NCI-H146 treated with DMSO at 0.1 percent for 48 hours (cell line): Measurements from ENCODE around the gene TNFRSF8.
"Not testable (repeated sequence)": the region's sequence is repeated elsewhere in the genome, so short reads cannot be mapped to it uniquely, and the experiment has no call there.

Experiments used
- DNase-seq: peaks from one replicate; lab custom pipeline; 2025; ENCODE audit not compliant: unreplicated experiment; lab: John Stamatoyannopoulos, UW

TNFRSF8 gene

GRCh38 chr1:12063141-12064072 is at the start of gene TNFRSF8:
Gene TNFRSF8 (plus strand): TSS chr1:12063303. CDS start chr1:12063599, 296 bp downstream.
- no peak for DNase-seq

GRCh38 chr1:12014141-12014991 is 48.7 kb upstream of the TNFRSF8 start:
- no peak for DNase-seq

- no peak for DNase-seq
These were observed 48.1 kb upstream of the TNFRSF8 start for GRCh38 chr1:12015001-12015491.

GRCh38 chr1:12015499-12015898 is 47.6 kb upstream of the TNFRSF8 start:
- DNase-seq: no peak

GRCh38 chr1:12016182-12016581 is 46.9 kb upstream of the TNFRSF8 start:
- no peak for DNase-seq

GRCh38 chr1:12019858-12020509 is 43.1 kb upstream of the TNFRSF8 start:
- DNase-seq: no peak

GRCh38 chr1:12021616-12022015 is 41.5 kb upstream of the TNFRSF8 start:
- no peak for DNase-seq

GRCh38 chr1:12022036-12022435 is 41.1 kb upstream of the TNFRSF8 start:
- DNase-seq: no peak

- DNase-seq: no peak
These were observed 36.5 kb upstream of the TNFRSF8 start for GRCh38 chr1:12026586-12026985.

- no peak for DNase-seq
These were observed 34.9 kb upstream of the TNFRSF8 start for GRCh38 chr1:12028248-12028647.

GRCh38 chr1:12028957-12029511 is 34.1 kb upstream of the TNFRSF8 start:
- DNase-seq: no peak

- no peak for DNase-seq
These were observed 33.3 kb upstream of the TNFRSF8 start for GRCh38 chr1:12029720-12030339.

GRCh38 chr1:12031039-12031980 is 31.8 kb upstream of the TNFRSF8 start:
- no peak for DNase-seq

- DNase-seq: no peak
These were observed 30.9 kb upstream of the TNFRSF8 start for GRCh38 chr1:12032161-12032621.

- DNase-seq: not testable (repeated sequence)
These were observed 29.7 kb upstream of the TNFRSF8 start for GRCh38 chr1:12033441-12033840.

- DNase-seq: no peak
These were observed 28.7 kb upstream of the TNFRSF8 start for GRCh38 chr1:12034381-12034801.

GRCh38 chr1:12035312-12035711 is 27.8 kb upstream of the TNFRSF8 start:
- DNase-seq: no peak

GRCh38 chr1:12037486-12038355 is 25.4 kb upstream of the TNFRSF8 start:
- no peak for DNase-seq
